K562 (cell line): ENCODE results near the gene RAB5B. TPM values are rescaled to one million over a fixed set of nuclear protein-coding genes. Genes with fewer than 3 reads are reported as not detected.

Experiments
- ARID3A ChIP-seq: IDR thresholded peaks from 2 replicates; pipeline ENCODE4 v1.6.1; 2012; ENCODE audit warnings: low read depth, low read length, improper control_type of control experiment, borderline replicate concordance
- ATF3 ChIP-seq, 2 experiments: fragments of 450-650 bp in 1 of 2; sonication (generic) in 1 of 2; formaldehyde crosslinking in 1 of 2; IDR thresholded peaks in 1 of 2; conservative IDR thresholded peaks in 1 of 2; 2 replicates each; pipeline versions ENCODE4 v1.6.1 to v1.8.1; 2016 to 2023; ENCODE audit warnings: mild to moderate bottlenecking in 2 of 2, moderate library complexity in 2 of 2, inconsistent platforms in 1 of 2, missing genetic modification reagents in 1 of 2
- BHLHE40 ChIP-seq: IDR thresholded peaks from 2 replicates; pipeline ENCODE4 v1.6.1; 2011; ENCODE audit warnings: low read length, improper control_type of control experiment
- CBFA2T2 ChIP-seq: fragments of 450-650 bp; conservative IDR thresholded peaks from 2 replicates; pipeline ENCODE4 v1.6.1; 2017; ENCODE audit warnings: mild to moderate bottlenecking
- CTCF ChIP-seq, 3 experiments: IDR thresholded peaks in 2 of 3; conservative IDR thresholded peaks in 1 of 3; 2 replicates each; pipeline ENCODE4 v1.5.1; 2011 to 2012; ENCODE audit warnings: low read length in 3 of 3, mild to moderate bottlenecking in 3 of 3, control low read depth in 2 of 3, improper control_type of control experiment in 1 of 3, inconsistent platforms in 1 of 3, low read depth in 1 of 3, mixed read lengths in 1 of 3, moderate library complexity in 1 of 3; ENCODE audit not compliant: insufficient read depth in 2 of 3
- FOS ChIP-seq: IDR thresholded peaks from 3 replicates; pipeline ENCODE4 v1.6.1; 2011; ENCODE audit not compliant: insufficient read length; ENCODE audit errors: extremely low read depth
- GABPA ChIP-seq: fragments of 200-800 bp; sonication (Bioruptor generic); conservative IDR thresholded peaks from 2 replicates; pipeline ENCODE4 v1.6.1; 2016; ENCODE audit warnings: low read depth, missing genetic modification characterization, missing compliant biosample characterization
- MYNN ChIP-seq, 2 experiments: sonication (generic); formaldehyde crosslinking in 1 of 2; IDR thresholded peaks; 2 replicates each; pipeline versions ENCODE4 v1.5.0 to v1.6.1; 2016 to 2020; ENCODE audit warnings: antibody characterized with exemption in 1 of 2, missing genetic modification reagents in 1 of 2
- NCOA6 ChIP-seq: fragments of 450-650 bp; IDR thresholded peaks from 2 replicates; pipeline ENCODE4 v1.6.1; 2017; ENCODE audit warnings: mild to moderate bottlenecking
- PREB ChIP-seq: sonication (generic); formaldehyde crosslinking; IDR thresholded peaks from 2 replicates; pipeline ENCODE4 v1.8.1; 2023; ENCODE audit warnings: mild to moderate bottlenecking, missing genetic modification reagents
- RREB1 ChIP-seq: fragments of 250-450 bp; sonication (Bioruptor Pico); IDR thresholded peaks from 2 replicates; pipeline ENCODE4 v1.4.0; 2020
- TOE1 ChIP-seq, 2 experiments: fragments of 450-650 bp in 1 of 2; sonication (generic) in 1 of 2; formaldehyde crosslinking in 1 of 2; IDR thresholded peaks; 2 replicates each; pipeline versions ENCODE4 v1.7.1 to v1.8.0; 2016 to 2022; ENCODE audit warnings: borderline replicate concordance in 2 of 2, mild to moderate bottlenecking in 2 of 2, antibody characterized with exemption in 1 of 2, inconsistent platforms in 1 of 2, low read depth in 1 of 2, missing genetic modification reagents in 1 of 2, moderate library complexity in 1 of 2
- ZNF561 ChIP-seq: fragments of 450-650 bp; formaldehyde crosslinking; conservative IDR thresholded peaks from 2 replicates; pipeline ENCODE4 v1.4.0; 2020; ENCODE audit warnings: mild to moderate bottlenecking, moderate library complexity
- polyA plus RNA-seq, 8 experiments: library from polyadenylated mRNA; depleted of rRNA in 4 of 8; stranded (reverse) in 5 of 8; unstranded in 3 of 8; fragments of >200 nt; fragmentation: Nextera tagmentation in 2 of 8; fragmentation: Illumina TruSeq in 1 of 8; extraction: Ambion mirVana in 2 of 8; extraction: Trizol in 1 of 8; gene quantifications; 2 replicates each; pipeline versions ENCODE4 v1.2.1 to v1.2.3, GENCODE V29; 2011 to 2014; ENCODE audit warnings: inconsistent platforms in 1 of 8, missing spikeins in 1 of 8
- total RNA-seq, 7 experiments: library from RNA; depleted of rRNA in 6 of 7; stranded (reverse); fragments of >200 nt in 6 of 7; fragmentation: Illumina TruSeq in 2 of 7; extraction: Trizol in 2 of 7; gene quantifications; 2 replicates each; pipeline versions ENCODE4 v1.2.1 to v1.2.3, GENCODE V29; 2011 to 2021; ENCODE audit warnings: low replicate concordance in 1 of 7

RAB5B gene
- total and polyA plus RNA-seq, 9 of the 15 experiments (the other 6 are each of a cell fraction or from before 2014, with no cell fraction given), result 6.8 to 73.8 (median 25.2) TPM

- TF ChIP-seq ATF3 (IDR thresholded peaks at IDR 0.05) (peak; percentile 57; the same call in 1 of the 2 replicates), ATF3 (CRISPR knock-in tag; conservative IDR thresholded peaks at IDR 0.05) (0 out of 2 replicates have a peak, but pooled peaks have one; percentile 40), RREB1 (CRISPR knock-in tag) (0 out of 2 replicates have a peak, but pooled peaks have one; percentile 72), GABPA (0 out of 2 replicates have a peak, but pooled peaks have one; percentile 46), TOE1 (IDR thresholded peaks at IDR 0.05; ENCODE audit: borderline replicate concordance) (peak; percentile 68), TOE1 (CRISPR knock-in tag; IDR thresholded peaks at IDR 0.05; ENCODE audit: borderline replicate concordance, low read depth) (no peak), ZNF561 (CRISPR knock-in tag) (no peak), BHLHE40 (peak; percentile 38), CBFA2T2 (no peak), MYNN (IDR thresholded peaks at IDR 0.05) (no peak), MYNN (CRISPR knock-in tag; IDR thresholded peaks at IDR 0.05) (no peak), ARID3A (peak; percentile 99), CTCF (IDR thresholded peaks at IDR 0.05 in 2 of 3, conservative IDR thresholded peaks at IDR 0.05 in 1 of 3; ENCODE audit: insufficient read depth in 2 of 3, low read depth in 1 of 3, low read length in 3 of 3) (peak in 1 of 3 experiments; percentile 5; a peak in 1 of 6 replicates), NCOA6 (no peak), PREB (no peak), FOS (peak; percentile 99)
Measured at GRCh38 chr12:55973599-55974307, at the start of gene RAB5B (continued).
